Measurements from ENCODE around the gene MSI2. TPM values are rescaled to one million over a fixed set of nuclear protein-coding genes. Genes with fewer than 3 reads are reported as not detected.

The MSI2 gene
- total and polyA plus RNA-seq, 9 of the 15 experiments (the other 6 are each of a cell fraction or from before 2014, with no cell fraction given): 4.6 to 61.8 (median 42.4) TPM

DNA sequence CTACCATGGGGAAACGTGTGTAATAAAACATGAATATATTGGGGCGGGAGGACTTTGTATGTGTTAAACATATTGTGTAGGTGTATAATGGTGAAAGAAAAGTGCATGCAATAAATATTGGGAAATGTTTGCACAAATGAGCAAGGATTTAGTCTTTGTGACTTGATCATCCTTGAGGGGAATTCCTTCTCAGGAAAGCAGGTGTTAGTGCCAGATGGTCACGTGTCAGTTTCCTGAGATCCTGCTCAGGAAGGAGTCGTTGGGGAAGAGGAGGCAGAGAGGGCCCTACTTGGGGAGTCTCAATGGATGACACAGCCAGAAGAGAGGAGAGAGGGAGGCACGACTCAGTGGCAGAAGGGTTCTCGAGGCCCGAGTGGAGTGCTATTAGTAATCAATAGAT is 53.2 kb downstream of the MSI2 start:
- 0 out of 2 replicates have a peak, but pooled peaks cover 6% of the 10 kb centered on the region for H4K20me1 ChIP-seq (replicated peaks; ENCODE audit: control insufficient read depth, insufficient read depth, low read length)
- no TSS peak for BruUV-seq (replicated peaks)

More for the DNA sequence above, 53.2 kb downstream of the MSI2 start:
- no peaks in the 10 kb centered on the region for H3K9me3 ChIP-seq (replicated peaks; ENCODE audit: control insufficient read depth, insufficient read depth, low read depth, low read length)
- H3K4me3 ChIP-seq: no peak overlapping the region
- CTCF ChIA-PET (ENCODE audit: low intra/inter-chr PET ratio): no interaction called here
- ATAC-seq (no peak), FAIRE-seq (no peak), DNase-seq (ENCODE audit: extremely low read depth in 1 of 4, low spot score in 3 of 4) (no peak)
- no peak overlapping the region for H2AFZ ChIP-seq (ENCODE audit: low read depth, low read length)
- H3K79me2 ChIP-seq (ENCODE audit: control insufficient read depth, insufficient read depth, low read length): 0 out of 3 replicates have a peak, but pooled peaks cover 8% of the 10 kb centered on the region
- in situ Hi-C loops (cut with MboI): no loop called here
- H3K27ac ChIP-seq (ENCODE audit: extremely low read depth, low read depth, low read length): no peak overlapping the region; the same call in 2 of the 3 replicates
- no peak overlapping the region for H3K4me2 ChIP-seq (ENCODE audit: insufficient read depth, low read length)
- no peak for TF ChIP-seq SUPT5H (IDR thresholded peaks at IDR 0.05)
- no peak for TF ChIP-seq ZNF239 (CRISPR knock-in tag; IDR thresholded peaks at IDR 0.05)
- TF ChIP-seq ESRRA (IDR thresholded peaks at IDR 0.05; ENCODE audit: borderline replicate concordance, low read depth): no peak
- no peak for TF ChIP-seq ZNF699 (CRISPR knock-in tag; IDR thresholded peaks at IDR 0.05; ENCODE audit: insufficient replicate concordance)
- no peak for TF ChIP-seq ZNF551 (CRISPR knock-in tag; IDR thresholded peaks at IDR 0.05)
- TF ChIP-seq ELF1 (tag; IDR thresholded peaks at IDR 0.05): no peak
- TF ChIP-seq ZBTB1 (CRISPR knock-in tag; IDR thresholded peaks at IDR 0.05; ENCODE audit: borderline replicate concordance, low read depth): no peak
- TF ChIP-seq CBFA2T2 (conservative IDR thresholded peaks at IDR 0.05): no peak
- no peak for TF ChIP-seq ZNF184 (CRISPR knock-in tag; IDR thresholded peaks at IDR 0.05)
- TF ChIP-seq MYNN (IDR thresholded peaks at IDR 0.05): no peak
- TF ChIP-seq MYNN (CRISPR knock-in tag; IDR thresholded peaks at IDR 0.05): no peak
- TF ChIP-seq RCOR1 (IDR thresholded peaks at IDR 0.05; ENCODE audit: borderline replicate concordance in 1 of 2, low read depth in 2 of 2, low read length in 2 of 2): no peak
- TF ChIP-seq SMAD1 (IDR thresholded peaks at IDR 0.05; ENCODE audit: low read depth, low read length, partially characterized antibody): no peak
- TF ChIP-seq KAT7 (CRISPR knock-in tag; IDR thresholded peaks at IDR 0.05; ENCODE audit: borderline replicate concordance): no peak
- no peak for TF ChIP-seq ZEB2 (IDR thresholded peaks at IDR 0.05)
- no peak for TF ChIP-seq ZNF76 (CRISPR knock-in tag; IDR thresholded peaks at IDR 0.05; ENCODE audit: borderline replicate concordance)
- TF ChIP-seq CBX2 (IDR thresholded peaks at IDR 0.05; ENCODE audit: insufficient read depth, low read length, poor library complexity, severe bottlenecking): no peak
- TF ChIP-seq ZNF146 (CRISPR knock-in tag; IDR thresholded peaks at IDR 0.05; ENCODE audit: unreplicated experiment): no peak
- H3K9ac ChIP-seq (ENCODE audit: insufficient read depth in 1 of 2, low read depth in 2 of 2, low read length in 2 of 2): no peak overlapping the region
- H3K36me3 ChIP-seq (ENCODE audit: control insufficient read depth, insufficient read depth, low read length): peaks cover 32% of the 10 kb centered on the region; the same call in 2 of the 3 replicates
- WGBS (ENCODE audit: insufficient coverage, low coverage, missing lambda C conversion rate): 76% methylated on average over 6 of the region's 7 CpGs
- no peaks in the 10 kb centered on the region for H3K27me3 ChIP-seq (ENCODE audit: control insufficient read depth in 2 of 2, insufficient read depth in 2 of 2, low read length in 2 of 2)
- intact Hi-C loops (cut with micrococcal nuclease): no loop called here
- POLR2A ChIA-PET: interaction anchor here (0.7 kb wide), 2 partner anchors 56 to 385 kb away, joined by 3 to 4 read pairs; no protein-coding TSS in a partner anchor
- no peaks in the 10 kb centered on the region for H3K4me1 ChIP-seq (replicated peaks in 1 of 2; ENCODE audit: control insufficient read depth in 2 of 2, insufficient read depth in 2 of 2, low read length in 2 of 2)
- H3K9me1 ChIP-seq (ENCODE audit: control insufficient read depth, insufficient read depth, low read length): no peaks in the 10 kb centered on the region

All from K562 (cell line).